Loucy (cell line): ENCODE data around the gene SMPD4.
"Not testable (repeated sequence)": the region's sequence is repeated elsewhere in the genome, so short reads cannot be mapped to it uniquely, and the experiment has no call there.

Source experiments
- EZH2phosphoT487 ChIP-seq: fragments of 200-600 bp; IDR thresholded peaks from 2 replicates; pipeline ENCODE4 v1.6.1; 2018; ENCODE audit warnings: antibody characterized with exemption, mild to moderate bottlenecking, moderate library complexity, borderline replicate concordance
- TF ChIP-seq, protein P1 (sequence below): fragments of 200-600 bp; sonication (generic); conservative IDR thresholded peaks from 2 replicates; pipeline ENCODE4 v1.5.1; 2014; ENCODE audit warnings: mild to moderate bottlenecking, antibody characterized with exemption, low read length

DNA sequence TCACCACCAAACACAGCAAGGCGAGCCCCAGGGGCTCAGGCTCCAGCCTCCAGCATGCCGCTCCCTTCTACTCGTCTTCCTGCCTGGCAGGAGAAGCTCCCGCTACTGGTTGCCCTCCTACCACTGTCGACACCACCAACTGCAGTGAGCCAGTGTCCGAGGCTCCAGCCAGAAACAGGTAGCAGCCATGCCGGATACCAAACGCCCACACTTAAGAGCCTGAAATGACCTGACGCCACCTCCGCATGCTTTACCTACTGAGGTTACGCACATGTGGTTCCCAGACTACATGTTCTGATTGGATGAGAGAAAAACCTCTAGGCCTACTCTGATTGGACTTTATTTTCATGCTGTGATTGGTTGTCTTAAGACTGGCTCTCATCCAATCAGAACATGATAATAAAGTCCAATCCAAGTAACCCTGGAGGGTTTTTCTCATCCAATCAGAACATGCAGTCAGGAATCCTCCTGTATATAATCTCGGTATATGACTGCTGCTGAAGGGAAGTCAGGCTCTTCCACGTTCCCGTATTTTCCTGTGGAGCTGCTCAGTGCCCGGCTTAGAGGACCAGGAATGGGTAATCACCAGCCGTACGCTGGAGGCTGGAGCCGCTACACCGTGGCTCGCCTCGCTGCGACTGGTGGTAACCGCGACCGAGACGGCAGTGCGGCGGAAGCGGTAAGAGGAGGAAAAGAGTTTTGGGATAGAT is 52.1 kb downstream of the SMPD4 start, which contains the start of gene POTEF:
- TF ChIP-seq, protein P1, sequence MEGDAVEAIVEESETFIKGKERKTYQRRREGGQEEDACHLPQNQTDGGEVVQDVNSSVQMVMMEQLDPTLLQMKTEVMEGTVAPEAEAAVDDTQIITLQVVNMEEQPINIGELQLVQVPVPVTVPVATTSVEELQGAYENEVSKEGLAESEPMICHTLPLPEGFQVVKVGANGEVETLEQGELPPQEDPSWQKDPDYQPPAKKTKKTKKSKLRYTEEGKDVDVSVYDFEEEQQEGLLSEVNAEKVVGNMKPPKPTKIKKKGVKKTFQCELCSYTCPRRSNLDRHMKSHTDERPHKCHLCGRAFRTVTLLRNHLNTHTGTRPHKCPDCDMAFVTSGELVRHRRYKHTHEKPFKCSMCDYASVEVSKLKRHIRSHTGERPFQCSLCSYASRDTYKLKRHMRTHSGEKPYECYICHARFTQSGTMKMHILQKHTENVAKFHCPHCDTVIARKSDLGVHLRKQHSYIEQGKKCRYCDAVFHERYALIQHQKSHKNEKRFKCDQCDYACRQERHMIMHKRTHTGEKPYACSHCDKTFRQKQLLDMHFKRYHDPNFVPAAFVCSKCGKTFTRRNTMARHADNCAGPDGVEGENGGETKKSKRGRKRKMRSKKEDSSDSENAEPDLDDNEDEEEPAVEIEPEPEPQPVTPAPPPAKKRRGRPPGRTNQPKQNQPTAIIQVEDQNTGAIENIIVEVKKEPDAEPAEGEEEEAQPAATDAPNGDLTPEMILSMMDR = not testable (repeated sequence)
- not testable (repeated sequence) for TF ChIP-seq EZH2phosphoT487
